K562 (cell line): ENCODE data around the gene NRG3. TPM values are rescaled to one million over a fixed set of nuclear protein-coding genes. Genes with fewer than 3 reads are reported as not detected.

Experiments used
- ATAC-seq: fragments of 200-7000 bp; cut with Tn5 transposase; 3 replicates; pipeline ENCODE4 v1.9.1; 2020; ENCODE audit warnings: moderate library complexity
- BruUV-seq: library from RNA; stranded (reverse); fragments of 400-500 nt; replicated peaks from 2 replicates; lab custom pipeline; 2021; lab: Mats Ljungman, UMichigan
- CTCF ChIA-PET: fragments of 300-600 bp; formaldehyde crosslinking; extraction: SDS; loops from one replicate; lab custom pipeline; 2021; ENCODE audit warnings: low intra/inter-chr PET ratio; lab: Yijun Ruan, JAX
- POLR2A ChIA-PET: fragments of 300-600, 350-650 bp; sonication (Branson Sonifier 250); formaldehyde crosslinking; extraction: SDS; loops from one replicate; lab custom pipeline; 2021; ENCODE audit warnings: antibody characterized with exemption, inconsistent platforms; lab: Yijun Ruan, JAX
- DNase-seq, 4 experiments: peaks; one replicate each; pipeline versions ENCODE4 v3.0.0 to v3.0.0-alpha.2; 2011 to 2018; ENCODE audit warnings: low spot score in 3 of 4, mixed read lengths in 3 of 4; ENCODE audit errors: extremely low read depth in 1 of 4
- FAIRE-seq: peaks from 2 replicates; lab custom pipeline; 2011; peaks lifted over from hg19 to GRCh38; lab: Jason Lieb, UNC
- H2AFZ ChIP-seq: 2 replicates; pipeline ENCODE4 v1.6.0; 2011; ENCODE audit warnings: low read depth, low read length, control low read depth, inconsistent platforms
- H3K27ac ChIP-seq: fragments of 200-600 bp; 3 replicates; pipeline ENCODE4 v1.8.0; 2011; ENCODE audit warnings: low read depth, mild to moderate bottlenecking, control low read depth, inconsistent platforms, low read length, moderate library complexity, mixed read lengths; ENCODE audit errors: extremely low read depth
- H3K27me3 ChIP-seq, 2 experiments: fragments of 300-600 bp in 1 of 2; 2 replicates in 1 of 2; 3 replicates in 1 of 2; pipeline versions ENCODE4 v1.6.0 to v1.8.0; 2011; ENCODE audit warnings: inconsistent platforms in 2 of 2, low read length in 2 of 2, mild to moderate bottlenecking in 1 of 2, mixed read lengths in 1 of 2, moderate library complexity in 1 of 2; ENCODE audit not compliant: control insufficient read depth in 2 of 2, insufficient read depth in 2 of 2
- H3K36me3 ChIP-seq: fragments of 300-600 bp; 3 replicates; pipeline ENCODE4 v1.8.0; 2011; ENCODE audit warnings: mild to moderate bottlenecking, low read length, inconsistent platforms; ENCODE audit not compliant: control insufficient read depth, insufficient read depth
- H3K4me1 ChIP-seq, 2 experiments: fragments of 200-600 bp in 1 of 2; replicated peaks in 1 of 2; 2 replicates in 1 of 2; 3 replicates in 1 of 2; pipeline versions ENCODE4 v1.5.1 to v1.8.0; 2011; ENCODE audit warnings: inconsistent platforms in 2 of 2, low read length in 2 of 2, mild to moderate bottlenecking in 1 of 2, mixed read lengths in 1 of 2, moderate library complexity in 1 of 2; ENCODE audit not compliant: control insufficient read depth in 2 of 2, insufficient read depth in 2 of 2
- H3K4me2 ChIP-seq: 2 replicates; pipeline ENCODE4 v1.6.1; 2011; ENCODE audit warnings: low read length, control low read depth, inconsistent platforms, mixed read lengths; ENCODE audit not compliant: insufficient read depth
- H3K4me3 ChIP-seq: fragments of 200-600 bp; sonication (generic), shearing (Covaris generic); 2 replicates; pipeline ENCODE4 v1.5.1; 2016; ENCODE audit warnings: control low read depth, inconsistent platforms
- H3K79me2 ChIP-seq: fragments of 200-600 bp; 3 replicates; pipeline ENCODE4 v1.8.0; 2011; ENCODE audit warnings: low read length, inconsistent platforms; ENCODE audit not compliant: control insufficient read depth, insufficient read depth
- H3K9ac ChIP-seq, 2 experiments: 2 replicates each; pipeline versions ENCODE4 v1.6.0 to v1.6.1; 2011; ENCODE audit warnings: low read depth in 2 of 2, low read length in 2 of 2, control low read depth in 1 of 2, inconsistent platforms in 1 of 2, mild to moderate bottlenecking in 1 of 2, mixed read lengths in 1 of 2; ENCODE audit not compliant: insufficient read depth in 1 of 2
- H3K9me1 ChIP-seq: one replicate; pipeline ENCODE4 v1.6.0; 2011; ENCODE audit warnings: inconsistent platforms, mild to moderate bottlenecking, low read length, moderate library complexity; ENCODE audit not compliant: control insufficient read depth, insufficient read depth
- H3K9me3 ChIP-seq: replicated peaks from 2 replicates; pipeline ENCODE4 v1.5.1; 2011; ENCODE audit warnings: low read depth, low read length, inconsistent platforms; ENCODE audit not compliant: control insufficient read depth, insufficient read depth
- H4K20me1 ChIP-seq: replicated peaks from 2 replicates; pipeline ENCODE4 v1.6.1; 2011; ENCODE audit warnings: low read length, inconsistent platforms, mixed read lengths; ENCODE audit not compliant: control insufficient read depth, insufficient read depth
- CEBPG ChIP-seq, 3 experiments: fragments of 200-800 bp in 1 of 3; sonication (Bioruptor generic) in 1 of 3; sonication (generic) in 1 of 3; formaldehyde crosslinking in 1 of 3; IDR thresholded peaks in 2 of 3; conservative IDR thresholded peaks in 1 of 3; 2 replicates each; pipeline versions ENCODE4 v1.6.1 to v1.8.0; 2016 to 2022; ENCODE audit warnings: missing compliant biosample characterization in 2 of 3, missing genetic modification characterization in 2 of 3, mild to moderate bottlenecking in 1 of 3, missing genetic modification reagents in 1 of 3
- JUND ChIP-seq, 2 experiments: IDR thresholded peaks; 2 replicates in 1 of 2; 3 replicates in 1 of 2; pipeline ENCODE4 v1.6.1; 2011; ENCODE audit warnings: borderline replicate concordance in 2 of 2, low read depth in 2 of 2, low read length in 2 of 2, improper control_type of control experiment in 1 of 2, missing biosample characterization in 1 of 2, missing genetic modification characterization in 1 of 2, missing genetic modification reagents in 1 of 2
- PCBP2 ChIP-seq: fragments of 200-400 bp; formaldehyde crosslinking; IDR thresholded peaks from 2 replicates; pipeline ENCODE4 v1.6.1; 2018; ENCODE audit warnings: low read length, low read depth, mild to moderate bottlenecking, moderate library complexity; ENCODE audit not compliant: poor library complexity, severe bottlenecking
- SAFB ChIP-seq: fragments of 200-400 bp; formaldehyde crosslinking; IDR thresholded peaks from 2 replicates; pipeline ENCODE4 v1.6.1; 2017; ENCODE audit warnings: low read depth, low read length, borderline replicate concordance
- ZNF165 ChIP-seq: fragments of 250-450 bp; sonication (Bioruptor Pico); IDR thresholded peaks from 2 replicates; pipeline ENCODE4 v1.4.0; 2020; ENCODE audit warnings: borderline replicate concordance
- in situ Hi-C: fragments of 300-500 bp; cut with MboI; formaldehyde crosslinking; loops from 4 replicates; pipeline ENCODE4 v1.15.0; 2018; ENCODE audit warnings: inconsistent platforms, mixed read lengths
- intact Hi-C: fragments of 100-400 bp; cut with micrococcal nuclease; formaldehyde crosslinking; loops from 2 replicates; pipeline ENCODE4 v1.14.2; 2022
- polyA plus RNA-seq, 8 experiments: library from polyadenylated mRNA; depleted of rRNA in 4 of 8; stranded (reverse) in 5 of 8; unstranded in 3 of 8; fragments of >200 nt; fragmentation: Nextera tagmentation in 2 of 8; fragmentation: Illumina TruSeq in 1 of 8; extraction: Ambion mirVana in 2 of 8; extraction: Trizol in 1 of 8; gene quantifications; 2 replicates each; pipeline versions ENCODE4 v1.2.1 to v1.2.3, GENCODE V29; 2011 to 2014; ENCODE audit warnings: inconsistent platforms in 1 of 8, missing spikeins in 1 of 8
- total RNA-seq, 7 experiments: library from RNA; depleted of rRNA in 6 of 7; stranded (reverse); fragments of >200 nt in 6 of 7; fragmentation: Illumina TruSeq in 2 of 7; extraction: Trizol in 2 of 7; gene quantifications; 2 replicates each; pipeline versions ENCODE4 v1.2.1 to v1.2.3, GENCODE V29; 2011 to 2021; ENCODE audit warnings: low replicate concordance in 1 of 7
- TF ChIP-seq, protein P1 (sequence below), 2 experiments: fragments of 450-650 bp; formaldehyde crosslinking in 1 of 2; IDR thresholded peaks; 2 replicates each; pipeline versions ENCODE4 v1.4.0 to v1.6.1; 2014 to 2020; ENCODE audit warnings: mild to moderate bottlenecking in 2 of 2, borderline replicate concordance in 1 of 2, low read depth in 1 of 2

NRG3 gene
- total and polyA plus RNA-seq, 9 of the 15 experiments (the other 6 are each of a cell fraction or from before 2014, with no cell fraction given), result not detected

DNA sequence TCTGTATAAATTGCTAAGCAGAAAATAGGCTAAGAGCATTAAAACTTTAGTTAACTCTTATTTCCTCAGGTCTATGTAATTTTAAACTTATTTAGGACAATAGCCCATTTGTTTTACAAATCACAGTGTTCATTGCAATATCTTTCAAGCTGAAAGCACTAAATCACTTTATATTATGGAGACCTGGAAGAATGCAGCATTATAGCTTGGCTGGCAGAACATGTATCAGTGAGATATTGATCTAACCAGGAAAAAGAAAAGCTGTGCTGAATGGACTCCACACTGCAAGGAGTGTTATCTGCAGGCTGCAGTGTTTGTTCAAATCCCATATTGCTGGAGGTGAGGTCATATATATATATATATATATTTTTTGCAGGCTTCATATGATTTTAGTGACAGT is 517.5 kb downstream of the NRG3 start:
- no peaks in the 10 kb centered on the region for H3K36me3 ChIP-seq
- ATAC-seq (no peak), DNase-seq (no peak), FAIRE-seq (no peak)
- no peak overlapping the region for H3K4me3 ChIP-seq
- ChIA-PET CTCF (no interaction called here), POLR2A (no interaction called here)
- H3K9me3 ChIP-seq, result no peaks in the 10 kb centered on the region; the same call in 1 of the 2 replicates
- in situ Hi-C loops, result no loop called here
- H3K9me1 ChIP-seq, result no peaks in the 10 kb centered on the region
- no TSS peak for BruUV-seq
- no peak overlapping the region for H3K4me2 ChIP-seq
- no peak overlapping the region for H2AFZ ChIP-seq
- H3K79me2 ChIP-seq, result no peaks in the 10 kb centered on the region
- no peaks in the 10 kb centered on the region for H4K20me1 ChIP-seq
- H3K27me3 ChIP-seq, result no peaks in the 10 kb centered on the region
- H3K4me1 ChIP-seq, result no peaks in the 10 kb centered on the region
- no peak overlapping the region for H3K9ac ChIP-seq
- no peak overlapping the region for H3K27ac ChIP-seq
- intact Hi-C loops, result no loop called here
- no peak for TF ChIP-seq CEBPG (CRISPR knock-in tag; IDR thresholded peaks at IDR 0.05)
- TF ChIP-seq CEBPG (tag; conservative IDR thresholded peaks at IDR 0.05 in 1 of 2, IDR thresholded peaks at IDR 0.05 in 1 of 2), result no peak
- no peak for TF ChIP-seq ZNF165 (CRISPR knock-in tag)
- TF ChIP-seq, protein P1, sequence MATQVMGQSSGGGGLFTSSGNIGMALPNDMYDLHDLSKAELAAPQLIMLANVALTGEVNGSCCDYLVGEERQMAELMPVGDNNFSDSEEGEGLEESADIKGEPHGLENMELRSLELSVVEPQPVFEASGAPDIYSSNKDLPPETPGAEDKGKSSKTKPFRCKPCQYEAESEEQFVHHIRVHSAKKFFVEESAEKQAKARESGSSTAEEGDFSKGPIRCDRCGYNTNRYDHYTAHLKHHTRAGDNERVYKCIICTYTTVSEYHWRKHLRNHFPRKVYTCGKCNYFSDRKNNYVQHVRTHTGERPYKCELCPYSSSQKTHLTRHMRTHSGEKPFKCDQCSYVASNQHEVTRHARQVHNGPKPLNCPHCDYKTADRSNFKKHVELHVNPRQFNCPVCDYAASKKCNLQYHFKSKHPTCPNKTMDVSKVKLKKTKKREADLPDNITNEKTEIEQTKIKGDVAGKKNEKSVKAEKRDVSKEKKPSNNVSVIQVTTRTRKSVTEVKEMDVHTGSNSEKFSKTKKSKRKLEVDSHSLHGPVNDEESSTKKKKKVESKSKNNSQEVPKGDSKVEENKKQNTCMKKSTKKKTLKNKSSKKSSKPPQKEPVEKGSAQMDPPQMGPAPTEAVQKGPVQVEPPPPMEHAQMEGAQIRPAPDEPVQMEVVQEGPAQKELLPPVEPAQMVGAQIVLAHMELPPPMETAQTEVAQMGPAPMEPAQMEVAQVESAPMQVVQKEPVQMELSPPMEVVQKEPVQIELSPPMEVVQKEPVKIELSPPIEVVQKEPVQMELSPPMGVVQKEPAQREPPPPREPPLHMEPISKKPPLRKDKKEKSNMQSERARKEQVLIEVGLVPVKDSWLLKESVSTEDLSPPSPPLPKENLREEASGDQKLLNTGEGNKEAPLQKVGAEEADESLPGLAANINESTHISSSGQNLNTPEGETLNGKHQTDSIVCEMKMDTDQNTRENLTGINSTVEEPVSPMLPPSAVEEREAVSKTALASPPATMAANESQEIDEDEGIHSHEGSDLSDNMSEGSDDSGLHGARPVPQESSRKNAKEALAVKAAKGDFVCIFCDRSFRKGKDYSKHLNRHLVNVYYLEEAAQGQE (IDR thresholded peaks at IDR 0.05; ENCODE audit: borderline replicate concordance), result no peak
- TF ChIP-seq, protein P1 (CRISPR knock-in tag; IDR thresholded peaks at IDR 0.05; ENCODE audit: low read depth), result no peak
- no peak for TF ChIP-seq PCBP2
- TF ChIP-seq JUND (IDR thresholded peaks at IDR 0.05; ENCODE audit: borderline replicate concordance, low read depth, low read length), result no peak
- no peak for TF ChIP-seq JUND (tag; IDR thresholded peaks at IDR 0.05; ENCODE audit: borderline replicate concordance, low read depth, low read length)
- no peak for TF ChIP-seq SAFB
